Esophagus squamous epithelium (tissue), 5 donors: Measurements from ENCODE around the gene PRRT1B. TPM values are rescaled to one million over a fixed set of nuclear protein-coding genes. Genes with fewer than 3 reads are reported as not detected.
"Not testable (repeated sequence)": the region's sequence is repeated elsewhere in the genome, so short reads cannot be mapped to it uniquely, and the experiment has no call there.

ENCODE experiments used
- DNase-seq: peaks from one replicate; lab custom pipeline; 2025; lab: John Stamatoyannopoulos, UW
- H3K27ac ChIP-seq, 4 donors: fragments of 200-600 bp; sonication (generic); one replicate each; pipeline ENCODE4 v1.5.1; 2016 to 2019; ENCODE audit warnings: mild to moderate bottlenecking in 1 of 4
- H3K27me3 ChIP-seq, 4 donors: fragments of 200-600 bp; sonication (generic); 1 replicate in 3 of 4; 2 replicates in 1 of 4; pipeline versions ENCODE4 v1.5.1 to v1.6.0; 2017 to 2021; ENCODE audit warnings: antibody characterized with exemption in 1 of 4
- H3K36me3 ChIP-seq, 3 donors: fragments of 200-600 bp; sonication (generic); one replicate each; pipeline ENCODE4 v1.5.1; 2016 to 2019
- H3K4me1 ChIP-seq, 3 donors: fragments of 200-600 bp; sonication (generic); one replicate each; pipeline ENCODE4 v1.5.1; 2017 to 2019
- H3K4me3 ChIP-seq, 4 donors: fragments of 200-600 bp; sonication (generic); 1 replicate in 3 of 4; 2 replicates in 1 of 4; pipeline ENCODE4 v1.5.1; 2016 to 2019; ENCODE audit warnings: mild to moderate bottlenecking in 2 of 4, moderate library complexity in 1 of 4
- H3K9me3 ChIP-seq, 3 donors: fragments of 200-600 bp; sonication (generic); one replicate each; pipeline ENCODE4 v1.5.1; 2016 to 2019
- CTCF ChIP-seq, 6 experiments: fragments of 450-650 bp in 4 of 6; fragments of 200-600 bp in 2 of 6; sonication (generic) in 2 of 6; IDR thresholded peaks; one replicate each; pipeline ENCODE4 v1.5.1; 2016 to 2019; ENCODE audit warnings: antibody characterized with exemption in 6 of 6, mild to moderate bottlenecking in 4 of 6, moderate library complexity in 4 of 6
- POLR2A ChIP-seq, 4 donors: fragments of 450-650 bp; IDR thresholded peaks; one replicate each; pipeline ENCODE4 v1.6.1; 2017; ENCODE audit warnings: antibody characterized with exemption in 4 of 4, mild to moderate bottlenecking in 4 of 4, moderate library complexity in 3 of 4
- WGBS, 2 donors: methylation state at CpG; one replicate each; pipeline ENCODE4 v1.1.5; 2018; 5-methylcytosine and 5-hydroxymethylcytosine counted together
- intact Hi-C: fragments of 100-400 bp; cut with DNase I; formaldehyde crosslinking; loops from one replicate; pipeline ENCODE4 v1.15.0; 2022
- total RNA-seq, 4 donors: library from RNA; depleted of rRNA; stranded (reverse); fragments of >200 nt; gene quantifications; one replicate each; pipeline ENCODE4 v1.1.0, GENCODE V29; 2016
- donor health status: DM: yes; HTN: yes; CAD: no.

The PRRT1B gene
- total RNA-seq, 4 donors from 2014 or later, result not detected

- Histone ChIP-seq H3K36me3 (no peaks in the 10 kb centered on the region), H3K27me3 (peaks cover 0 to 12% (median 1%) of the 10 kb centered on the region in 4 donors), H3K9me3 (peaks cover 0 to 24% (median 13%) of the 10 kb centered on the region in 3 donors), H3K27ac (no peak overlapping the region), H3K4me3 (no peak overlapping the region), H3K4me1 (no peaks in the 10 kb centered on the region)
- DNase-seq, result no peak
- intact Hi-C loops, result no loop called here
- WGBS, 2 donors, result 78 to 86% methylated on average over 4 to 7 of the region's 7 CpGs
- TF ChIP-seq CTCF (IDR thresholded peaks at IDR 0.05) (no peak), POLR2A (IDR thresholded peaks at IDR 0.05) (no peak)
Observed at GRCh38 chr9:131539223-131539923, 6.0 kb upstream of the PRRT1B start.

- Histone ChIP-seq H3K4me1 (peaks cover 13 to 22% (median 14%) of the 10 kb centered on the region in 3 donors), H3K36me3 (no peaks in the 10 kb centered on the region), H3K27me3 (peaks cover 7 to 50% (median 19%) of the 10 kb centered on the region in 4 donors), H3K4me3 (no peak overlapping the region), H3K9me3 (peaks cover 0 to 26% (median 13%) of the 10 kb centered on the region in 3 donors), H3K27ac (no peak overlapping the region)
- DNase-seq, result no peak
- no peak for TF ChIP-seq CTCF (IDR thresholded peaks at IDR 0.05)
- 81 to 85% methylated on average over 6 of the region's 6 CpGs for WGBS, 2 donors
- intact Hi-C loops, result no loop called here
Observed at GRCh38 chr9:131543141-131543540, 2.2 kb upstream of the PRRT1B start.

- Histone ChIP-seq H3K36me3 (no peaks in the 10 kb centered on the region), H3K4me1 (peaks cover 13 to 22% (median 14%) of the 10 kb centered on the region in 3 donors), H3K27ac (no peak overlapping the region), H3K4me3 (peak overlapping the region in 2 of 4 donors; percentile 18 to 55), H3K27me3 (peaks cover 7 to 70% (median 19%) of the 10 kb centered on the region in 4 donors), H3K9me3 (peaks cover 0 to 26% (median 13%) of the 10 kb centered on the region in 3 donors)
- no peak for TF ChIP-seq POLR2A (IDR thresholded peaks at IDR 0.05)
- no peak for TF ChIP-seq CTCF (IDR thresholded peaks at IDR 0.05)
- DNase-seq, result no peak
- intact Hi-C loops, result no loop called here
- 4 to 5% methylated on average over 14 of the region's 30 CpGs for WGBS, 2 donors
Observed at GRCh38 chr9:131545786-131546335, 538 bp downstream of the PRRT1B start.

GRCh38 chr9:131546336-131547084 is 1.2 kb downstream of the PRRT1B start:
- DNase-seq, result no peak
- Histone ChIP-seq H3K27ac (no peak overlapping the region), H3K27me3 (peaks cover 7 to 70% (median 19%) of the 10 kb centered on the region in 4 donors), H3K4me3 (peak overlapping the region in 3 of 4 donors; percentile 18 to 55 (median 30)), H3K4me1 (peaks cover 13 to 22% (median 14%) of the 10 kb centered on the region in 3 donors), H3K36me3 (no peaks in the 10 kb centered on the region), H3K9me3 (peaks cover 0 to 26% (median 13%) of the 10 kb centered on the region in 3 donors)
- WGBS, 2 donors, result 1 to 4% methylated on average over 18 to 20 of the region's 49 CpGs
- intact Hi-C loops, result no loop called here
- TF ChIP-seq POLR2A (IDR thresholded peaks at IDR 0.05), result no peak
- no peak for TF ChIP-seq CTCF (IDR thresholded peaks at IDR 0.05)

- DNase-seq, H3K4me3 ChIP-seq, H3K27ac ChIP-seq, H3K9me3 ChIP-seq, intact Hi-C loops, H3K36me3 ChIP-seq: not testable (repeated sequence)
- 80% methylated on average over 10 of the region's 10 CpGs for WGBS, 2 donors
- Histone ChIP-seq H3K27me3 (peaks cover 7 to 85% (median 20%) of the 10 kb centered on the region in 4 donors), H3K4me1 (peaks cover 13 to 22% (median 14%) of the 10 kb centered on the region in 3 donors)
Observed at GRCh38 chr9:131549186-131549585, 3.9 kb downstream of the PRRT1B start.

- DNase-seq, H3K36me3 ChIP-seq, H3K4me3 ChIP-seq, H3K9me3 ChIP-seq, intact Hi-C loops, H3K27ac ChIP-seq: not testable (repeated sequence)
- WGBS, 2 donors, result 66 to 73% methylated on average over 8 of the region's 8 CpGs
- Histone ChIP-seq H3K4me1 (peaks cover 9 to 17% (median 13%) of the 10 kb centered on the region in 3 donors), H3K27me3 (peaks cover 7 to 85% (median 14%) of the 10 kb centered on the region in 4 donors)
Observed at GRCh38 chr9:131550465-131550864, 5.1 kb downstream of the PRRT1B start.
